Measurements from ENCODE around the gene TGM1.
"Not testable (repeated sequence)": the region's sequence is repeated elsewhere in the genome, so short reads cannot be mapped to it uniquely, and the experiment has no call there.

TGM1 gene

DNA sequence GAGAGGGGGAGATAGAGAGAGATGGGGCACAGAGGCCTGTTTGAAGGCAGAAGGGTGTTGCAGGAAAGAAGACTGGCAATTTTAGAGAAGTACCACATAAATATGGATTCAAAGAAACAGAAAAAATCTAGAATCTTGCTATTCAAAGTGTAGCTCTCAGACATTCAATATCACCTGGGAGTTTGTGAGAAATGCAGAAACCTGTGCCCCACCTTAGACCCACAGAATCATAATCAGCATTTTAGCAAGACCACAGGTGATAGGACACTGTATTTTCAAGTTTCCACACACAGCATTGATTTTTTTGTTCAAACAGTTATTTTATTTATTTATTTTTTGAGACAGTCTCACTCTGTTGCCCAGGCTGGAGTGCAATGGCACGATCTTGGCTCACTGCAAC is 34.1 kb downstream of the TGM1 start:
- 0% methylated on average over 1 of the region's 1 CpG for WGBS, 2 experiments (ENCODE audit: insufficient coverage in 2 of 2)
- peaks cover 10% of the 10 kb centered on the region for H3K4me1 ChIP-seq (ENCODE audit: control insufficient read depth, insufficient read depth, low read length, poor library complexity, severe bottlenecking)
- H3K36me3 ChIP-seq (ENCODE audit: control insufficient read depth, insufficient read depth, low read length), result peaks cover 34% of the 10 kb centered on the region
- no peak overlapping the region for H3K27ac ChIP-seq (ENCODE audit: low read depth, low read length, severe bottlenecking)
- H3K4me3 ChIP-seq (ENCODE audit: extremely low read depth, insufficient read depth, low read length, poor library complexity, severe bottlenecking), result no peak overlapping the region
- H3K9me3 ChIP-seq (ENCODE audit: control insufficient read depth, low read length), result no peaks in the 10 kb centered on the region

- no CpG with 5 or more reads among the region's 1 CpG for WGBS, 2 experiments (ENCODE audit: insufficient coverage in 2 of 2)
- peaks cover 33% of the 10 kb centered on the region for H3K36me3 ChIP-seq (ENCODE audit: control insufficient read depth, insufficient read depth, low read length)
- no peak overlapping the region for H3K4me3 ChIP-seq (ENCODE audit: extremely low read depth, insufficient read depth, low read length, poor library complexity, severe bottlenecking)
- no peaks in the 10 kb centered on the region for H3K9me3 ChIP-seq (ENCODE audit: control insufficient read depth, low read length)
- peaks cover 4% of the 10 kb centered on the region for H3K4me1 ChIP-seq (ENCODE audit: control insufficient read depth, insufficient read depth, low read length, poor library complexity, severe bottlenecking)
- H3K27ac ChIP-seq (ENCODE audit: low read depth, low read length, severe bottlenecking), result no peak overlapping the region
Measured at GRCh38 chr14:24226473-24226872, 36.5 kb downstream of the TGM1 start.

DNA sequence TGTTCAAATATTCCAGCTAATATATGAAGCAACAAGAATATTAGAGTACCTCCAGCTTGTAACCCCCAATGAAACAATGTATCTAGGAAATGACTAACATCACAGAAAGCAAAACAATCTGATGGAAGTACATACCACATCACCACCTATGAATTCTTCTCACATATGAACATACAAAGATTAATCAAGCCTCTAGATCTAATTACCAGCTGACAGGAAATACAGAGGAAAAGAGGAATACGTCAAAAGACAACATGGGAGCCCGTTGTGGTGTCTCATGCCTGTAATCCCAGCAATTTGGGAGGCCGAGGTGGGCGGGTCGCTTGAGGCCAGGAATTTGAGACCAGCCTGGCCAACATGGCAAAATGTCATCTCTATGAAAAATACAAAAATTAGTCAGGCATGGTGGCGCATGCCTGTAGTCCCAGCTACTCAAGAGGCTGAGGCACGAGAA is 38.3 kb downstream of the TGM1 start:
- Histone ChIP-seq H3K27ac (ENCODE audit: low read depth, low read length, severe bottlenecking) (no peak overlapping the region), H3K36me3 (ENCODE audit: control insufficient read depth, insufficient read depth, low read length) (peaks cover 36% of the 10 kb centered on the region), H3K9me3 (ENCODE audit: control insufficient read depth, low read length) (no peaks in the 10 kb centered on the region), H3K4me1 (ENCODE audit: control insufficient read depth, insufficient read depth, low read length, poor library complexity, severe bottlenecking) (peaks cover 4% of the 10 kb centered on the region), H3K4me3 (ENCODE audit: extremely low read depth, insufficient read depth, low read length, poor library complexity, severe bottlenecking) (no peak overlapping the region)
- WGBS, 2 experiments (ENCODE audit: insufficient coverage in 2 of 2), result 98 to 100% methylated on average over 7 of the region's 7 CpGs

GRCh38 chr14:24222987-24223386 is 40.0 kb downstream of the TGM1 start:
- H3K9me3 ChIP-seq (ENCODE audit: control insufficient read depth, low read length); H3K27ac ChIP-seq (ENCODE audit: low read depth, low read length, severe bottlenecking); H3K4me3 ChIP-seq (ENCODE audit: extremely low read depth, insufficient read depth, low read length, poor library complexity, severe bottlenecking); H3K4me1 ChIP-seq (ENCODE audit: control insufficient read depth, insufficient read depth, low read length, poor library complexity, severe bottlenecking): not testable (repeated sequence)
- H3K36me3 ChIP-seq (ENCODE audit: control insufficient read depth, insufficient read depth, low read length), result peaks cover 39% of the 10 kb centered on the region
- 96 to 100% methylated on average over 2 to 4 of the region's 4 CpGs for WGBS, 2 experiments (ENCODE audit: insufficient coverage in 2 of 2)

- no peaks in the 10 kb centered on the region for H3K9me3 ChIP-seq (ENCODE audit: control insufficient read depth, low read length)
- H3K27ac ChIP-seq (ENCODE audit: low read depth, low read length, severe bottlenecking), result no peak overlapping the region
- 80 to 90% methylated on average over 1 to 2 of the region's 3 CpGs for WGBS, 2 experiments (ENCODE audit: insufficient coverage in 2 of 2)
- no peaks in the 10 kb centered on the region for H3K4me1 ChIP-seq (ENCODE audit: control insufficient read depth, insufficient read depth, low read length, poor library complexity, severe bottlenecking)
- no peak overlapping the region for H3K4me3 ChIP-seq (ENCODE audit: extremely low read depth, insufficient read depth, low read length, poor library complexity, severe bottlenecking)
- H3K36me3 ChIP-seq (ENCODE audit: control insufficient read depth, insufficient read depth, low read length), result peaks cover 22% of the 10 kb centered on the region
Measured at GRCh38 chr14:24219521-24219920, 43.5 kb downstream of the TGM1 start.

GRCh38 chr14:24219080-24219479 is 43.9 kb downstream of the TGM1 start:
- H3K36me3 ChIP-seq (ENCODE audit: control insufficient read depth, insufficient read depth, low read length), result peaks cover 19% of the 10 kb centered on the region
- 100% methylated on average over 1 of the region's 4 CpGs; no CpG with 5 or more reads in 1 of the 2 experiments for WGBS, 2 experiments (ENCODE audit: insufficient coverage in 2 of 2)
- H3K4me1 ChIP-seq (ENCODE audit: control insufficient read depth, insufficient read depth, low read length, poor library complexity, severe bottlenecking), result no peaks in the 10 kb centered on the region
- H3K4me3 ChIP-seq (ENCODE audit: extremely low read depth, insufficient read depth, low read length, poor library complexity, severe bottlenecking), result no peak overlapping the region
- H3K27ac ChIP-seq (ENCODE audit: low read depth, low read length, severe bottlenecking), result no peak overlapping the region
- H3K9me3 ChIP-seq (ENCODE audit: control insufficient read depth, low read length), result no peaks in the 10 kb centered on the region

DNA sequence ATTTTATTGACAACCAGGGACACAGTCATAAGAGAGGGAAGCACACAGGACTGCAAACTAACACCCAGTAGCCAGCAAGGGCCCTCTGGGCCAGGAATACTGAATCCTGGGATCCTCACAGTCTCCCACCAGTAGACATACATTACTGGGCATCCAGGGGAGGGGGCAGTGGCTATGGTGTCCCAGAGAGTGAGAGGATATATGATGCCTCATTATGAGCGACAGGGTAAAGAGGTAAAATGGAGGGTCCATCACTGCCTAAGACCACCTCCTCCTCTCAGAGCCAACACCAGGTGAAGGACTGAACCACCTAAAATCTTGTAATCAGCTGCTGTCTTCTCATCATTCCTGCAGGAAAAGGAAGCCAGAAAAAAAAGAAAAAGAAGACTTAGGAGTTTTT is 46.1 kb downstream of the TGM1 start:
- H3K4me1 ChIP-seq (ENCODE audit: control insufficient read depth, insufficient read depth, low read length, poor library complexity, severe bottlenecking); H3K9me3 ChIP-seq (ENCODE audit: control insufficient read depth, low read length); H3K4me3 ChIP-seq (ENCODE audit: extremely low read depth, insufficient read depth, low read length, poor library complexity, severe bottlenecking); H3K27ac ChIP-seq (ENCODE audit: low read depth, low read length, severe bottlenecking): not testable (repeated sequence)
- peaks cover 24% of the 10 kb centered on the region for H3K36me3 ChIP-seq (ENCODE audit: control insufficient read depth, insufficient read depth, low read length)
- no CpG with 5 or more reads among the region's 1 CpG for WGBS, 2 experiments (ENCODE audit: insufficient coverage in 2 of 2)

- Histone ChIP-seq H3K27ac (ENCODE audit: low read depth, low read length, severe bottlenecking) (no peak overlapping the region), H3K4me1 (ENCODE audit: control insufficient read depth, insufficient read depth, low read length, poor library complexity, severe bottlenecking) (peaks cover 3% of the 10 kb centered on the region), H3K4me3 (ENCODE audit: extremely low read depth, insufficient read depth, low read length, poor library complexity, severe bottlenecking) (peak overlapping the region; percentile 69)
Measured at GRCh38 chr14:24216345-24216699, 46.7 kb downstream of the TGM1 start.

GRCh38 chr14:24215495-24216344 is 47.3 kb downstream of the TGM1 start, which contains the start of gene MDP1:
MDP1 (minus strand) TSS chr14:24216066; CDS start chr14:24215955, 111 bp downstream.
- Histone ChIP-seq H3K27ac (ENCODE audit: low read depth, low read length, severe bottlenecking) (peak within 1 kb of the TSS; percentile 5), H3K4me1 (ENCODE audit: control insufficient read depth, insufficient read depth, low read length, poor library complexity, severe bottlenecking) (peaks cover 3% of the 10 kb centered on the region), H3K36me3 (ENCODE audit: control insufficient read depth, insufficient read depth, low read length) (peaks cover 33% of the 10 kb centered on the region), H3K9me3 (ENCODE audit: control insufficient read depth, low read length) (no peaks in the 10 kb centered on the region), H3K4me3 (ENCODE audit: extremely low read depth, insufficient read depth, low read length, poor library complexity, severe bottlenecking) (peak within 1 kb of the TSS; percentile 69)
- WGBS, 2 experiments (ENCODE audit: insufficient coverage in 2 of 2), result 2 to 3% methylated on average over 21 to 22 of the region's 40 CpGs

More at GRCh38 chr14:24216345-24216699, 46.7 kb downstream of the TGM1 start:
- peaks cover 27% of the 10 kb centered on the region for H3K36me3 ChIP-seq (ENCODE audit: control insufficient read depth, insufficient read depth, low read length)
- no peaks in the 10 kb centered on the region for H3K9me3 ChIP-seq (ENCODE audit: control insufficient read depth, low read length)
- WGBS, 2 experiments (ENCODE audit: insufficient coverage in 2 of 2), result 90 to 100% methylated on average over 1 of the region's 2 CpGs

DNA sequence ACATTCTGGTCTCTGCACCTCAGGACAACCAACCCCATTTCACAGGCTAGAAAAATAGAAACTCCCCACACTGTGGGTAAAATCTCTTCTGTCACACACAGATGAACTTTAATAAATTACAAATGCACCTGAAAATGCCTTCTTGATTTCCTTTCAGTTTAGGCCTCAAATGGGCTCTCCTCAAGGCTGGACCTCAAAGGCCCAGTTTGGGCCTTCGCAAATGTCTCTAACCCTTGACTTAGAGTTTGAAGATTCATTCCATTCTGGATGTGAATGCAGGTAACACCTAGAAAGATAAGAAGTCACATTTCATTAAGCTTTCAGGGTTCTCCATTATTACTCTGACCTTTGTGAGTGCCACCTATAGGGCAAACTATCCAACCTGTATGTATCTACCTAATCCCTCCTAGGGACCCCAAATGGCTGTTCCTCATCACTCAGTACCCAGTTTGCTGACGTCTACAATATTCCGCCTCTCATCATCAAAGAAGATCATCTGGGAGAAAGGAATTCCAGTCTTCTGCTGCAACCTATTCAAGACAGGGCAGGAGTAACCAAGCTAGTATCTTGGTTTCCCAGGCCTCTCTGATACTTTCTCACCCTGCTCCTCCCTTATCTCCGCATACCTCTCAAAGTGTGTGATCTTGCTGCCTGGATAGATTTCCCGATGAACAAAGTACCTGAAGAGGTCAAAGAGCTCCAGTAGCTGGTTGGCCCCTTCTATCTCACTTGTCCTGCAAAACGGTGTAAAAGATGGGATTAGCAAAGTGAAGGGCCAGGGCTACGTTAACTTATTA is 48.9 kb downstream of the TGM1 start:
- Histone ChIP-seq H3K9me3 (ENCODE audit: control insufficient read depth, low read length) (no peaks in the 10 kb centered on the region), H3K4me3 (ENCODE audit: extremely low read depth, insufficient read depth, low read length, poor library complexity, severe bottlenecking) (peak overlapping the region; percentile 66), H3K27ac (ENCODE audit: low read depth, low read length, severe bottlenecking) (peak overlapping the region; percentile 96), H3K4me1 (ENCODE audit: control insufficient read depth, insufficient read depth, low read length, poor library complexity, severe bottlenecking) (peaks cover 3% of the 10 kb centered on the region), H3K36me3 (ENCODE audit: control insufficient read depth, insufficient read depth, low read length) (peaks cover 40% of the 10 kb centered on the region)
- WGBS, 2 experiments (ENCODE audit: insufficient coverage in 2 of 2), result 91 to 98% methylated on average over 6 to 7 of the region's 7 CpGs
